Heart right ventricle (tissue), 16 donors: ENCODE measurements around the gene ASPRV1. TPM values are rescaled to one million over a fixed set of nuclear protein-coding genes. Genes with fewer than 3 reads are reported as not detected.

Experiments used
- ATAC-seq, 8 donors: fragments of 200-7000 bp; cut with Tn5 transposase; one replicate each; pipeline ENCODE4 v1.9.1; 2020; ENCODE audit warnings: mild to moderate bottlenecking in 8 of 8, moderate library complexity in 8 of 8, moderate number of reproducible peaks in 1 of 8
- DNase-seq, 2 donors: peaks; one replicate each; pipeline ENCODE4 v3.0.0-alpha.2; 2020
- H3K27ac ChIP-seq, 10 donors: fragments of 200-600 bp; sonication (generic) in 2 of 10; one replicate each; pipeline versions ENCODE4 v1.5.0 to v1.8.0; 2020 to 2022; ENCODE audit warnings: mild to moderate bottlenecking in 3 of 10
- H3K27me3 ChIP-seq, 7 donors: fragments of 200-600 bp; one replicate each; pipeline ENCODE4 v1.8.0; 2021 to 2022; ENCODE audit warnings: mild to moderate bottlenecking in 2 of 7
- H3K36me3 ChIP-seq, 9 donors: fragments of 200-600 bp; sonication (generic) in 1 of 9; one replicate each; pipeline versions ENCODE4 v1.5.0 to v1.8.0; 2020 to 2022; ENCODE audit warnings: mild to moderate bottlenecking in 2 of 9
- H3K4me1 ChIP-seq, 9 donors: fragments of 200-600 bp; sonication (generic) in 1 of 9; one replicate each; pipeline versions ENCODE4 v1.5.0 to v1.8.0; 2020 to 2022; ENCODE audit warnings: mild to moderate bottlenecking in 4 of 9
- H3K4me3 ChIP-seq, 10 donors: fragments of 200-600 bp; sonication (generic) in 2 of 10; one replicate each; pipeline versions ENCODE4 v1.5.0 to v1.8.0; 2020 to 2022; ENCODE audit warnings: mild to moderate bottlenecking in 7 of 10, moderate library complexity in 2 of 10
- H3K9me3 ChIP-seq, 11 donors: fragments of 200-600 bp in 10 of 11; sonication (generic) in 2 of 11; one replicate each; pipeline versions ENCODE4 v1.5.0 to v1.8.0; 2013 to 2022; ENCODE audit warnings: mild to moderate bottlenecking in 2 of 11, control low read depth in 1 of 11, moderate library complexity in 1 of 11
- CTCF ChIP-seq, 9 donors: fragments of 200-600 bp; sonication (generic) in 2 of 9; IDR thresholded peaks; one replicate each; pipeline versions ENCODE4 v1.5.0 to v1.8.0; 2021 to 2022; ENCODE audit warnings: antibody characterized with exemption in 9 of 9, mild to moderate bottlenecking in 5 of 9, moderate library complexity in 1 of 9
- WGBS, 2 donors: extraction: QIAGEN DNeasy Blood & Tissue Kit; methylation state at CpG; one replicate each; pipeline ENCODE4 v1.1.7; 2013; ENCODE audit warnings: inconsistent platforms in 1 of 2; 5-methylcytosine and 5-hydroxymethylcytosine counted together
- intact Hi-C, 10 donors: fragments of 100-400 bp; cut with DNase I; formaldehyde crosslinking; loops; one replicate each; pipeline versions ENCODE4 v1.11.1 to v1.14.2; 2022
- polyA plus RNA-seq, 2 donors: library from polyadenylated mRNA; stranded (reverse); fragments of 200-250 nt; gene quantifications; one replicate each; pipeline ENCODE4 v1.2.3, GENCODE V29; 2013
- total RNA-seq, 10 donors: library from RNA; stranded (reverse); fragmentation: NEBNext Ultra II Directional in 3 of 10; extraction: Animal tissue kit (Norgen Biotek cat#: 25700) in 3 of 10; gene quantifications; one replicate each; pipeline versions ENCODE4 v1.2.1 to v1.2.4, GENCODE V29; 2021 to 2023
- donor health status: Arrhythmogenic right ventricular cardiomyopathy.
- donor health status: ischemic (EF 13 %, LVEDD 7.1; RV severe dilation, severe dysfunction).
- donor health status: healthy with polysubstance abuse.
- donor health status: DM: no; HTN: yes; CAD: no.
- donor health status: DM: no; HTN: no; CAD: no.
- donor health status: ischemic (EF 25% LVEDD 6.9; RV normal size, moderate dysfunction).
- donor health status: ischemic (EF 25% LVEDD 5.7; RV mildly dilated, moderate dysfunction).
- donor health status: healthy.
- donor health status: DM: yes; HTN: yes; CAD: no.
- donor health status: Ischemic cardiomyopathy.
- donor health status: ischemic (EF 35%, LVEDD 5.7; RV mildly dilated, moderate dysfunction).
- donor health status: nonischemic (EF 11% LVEDD 7.7; RV severe dilation, severe dysfunction).
- donor health status: DM: yes; HTN: yes; CAD: no.
- donor health status: PGD.
- donor health status: ischemic (EF 29% LVEDD 5.4; RV normal size, mild dysfunction).
- donor health status: nonischemic (EF 23%, LVEDD 6.1; RV moderate dilation, normal function).

The ASPRV1 gene
- total and polyA plus RNA-seq, 12 donors, result 0.36 to 1.5 (median 0.94) TPM

DNA sequence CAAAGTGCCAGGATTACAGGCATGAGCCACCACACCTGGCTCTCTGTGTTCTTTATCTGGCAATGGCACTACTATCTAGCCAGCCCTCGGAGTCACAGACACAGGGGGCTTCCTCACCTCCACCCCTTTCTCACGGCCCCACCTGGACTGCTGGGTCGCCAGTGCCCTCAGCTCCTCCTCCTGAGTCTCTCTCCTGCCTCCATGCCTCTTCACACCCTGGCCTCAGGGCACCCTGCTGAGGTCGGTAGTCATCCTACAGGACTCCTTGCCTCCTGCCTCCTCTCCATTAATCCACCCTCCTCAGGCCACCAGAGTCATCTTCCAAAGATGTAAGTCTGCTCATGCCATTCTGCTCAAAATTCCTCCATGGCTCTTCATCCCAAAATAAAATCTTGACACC, 8.6 kb upstream of the ASPRV1 start:
- H3K4me3 ChIP-seq, result no peak overlapping the region
- no peak for DNase-seq
- H3K27me3 ChIP-seq, result no peaks in the 10 kb centered on the region
- no peaks in the 10 kb centered on the region for H3K36me3 ChIP-seq
- no peaks in the 10 kb centered on the region for H3K9me3 ChIP-seq
- H3K27ac ChIP-seq, result no peak overlapping the region
- ATAC-seq, result no peak
- H3K4me1 ChIP-seq, result peaks cover 0 to 6% (median 0%) of the 10 kb centered on the region in 9 donors
- intact Hi-C loops, result no loop called here
- TF ChIP-seq CTCF (IDR thresholded peaks at IDR 0.05), result no peak
- WGBS, 2 donors, result 67 to 73% methylated on average over 4 of the region's 4 CpGs

- Histone ChIP-seq H3K27me3 (no peaks in the 10 kb centered on the region), H3K36me3 (no peaks in the 10 kb centered on the region), H3K27ac (no peak overlapping the region), H3K4me1 (peaks cover 0 to 4% (median 0%) of the 10 kb centered on the region in 9 donors), H3K4me3 (no peak overlapping the region), H3K9me3 (no peaks in the 10 kb centered on the region)
- WGBS, 2 donors, result 91% methylated on average over 16 of the region's 16 CpGs
- intact Hi-C loops, result no loop called here
- no peak for ATAC-seq
- no peak for DNase-seq
- TF ChIP-seq CTCF (IDR thresholded peaks at IDR 0.05), result no peak
Observed at GRCh38 chr2:69969126-69969983, 7.9 kb upstream of the ASPRV1 start.

- Histone ChIP-seq H3K4me1 (peaks cover 0 to 3% (median 0%) of the 10 kb centered on the region in 9 donors), H3K27me3 (no peaks in the 10 kb centered on the region), H3K4me3 (no peak overlapping the region), H3K9me3 (no peaks in the 10 kb centered on the region), H3K36me3 (no peaks in the 10 kb centered on the region), H3K27ac (no peak overlapping the region)
- DNase-seq (no peak), ATAC-seq (no peak)
- TF ChIP-seq CTCF (IDR thresholded peaks at IDR 0.05), result no peak
- intact Hi-C loops, result no loop called here
- 88 to 90% methylated on average over 10 of the region's 10 CpGs for WGBS, 2 donors
Observed at GRCh38 chr2:69968609-69969008, 7.2 kb upstream of the ASPRV1 start.

- Histone ChIP-seq H3K4me3 (no peak overlapping the region), H3K4me1 (no peaks in the 10 kb centered on the region), H3K9me3 (no peaks in the 10 kb centered on the region), H3K27ac (no peak overlapping the region), H3K36me3 (no peaks in the 10 kb centered on the region), H3K27me3 (no peaks in the 10 kb centered on the region)
- DNase-seq (no peak), ATAC-seq (no peak)
- intact Hi-C loops, result no loop called here
- WGBS, 2 donors, result 96 to 97% methylated on average over 2 of the region's 2 CpGs
- no peak for TF ChIP-seq CTCF (IDR thresholded peaks at IDR 0.05)
Observed at GRCh38 chr2:69966496-69966895, 5.1 kb upstream of the ASPRV1 start.
